ENCODE results near the gene KLK7. TPM values are rescaled to one million over a fixed set of nuclear protein-coding genes. Genes with fewer than 3 reads are reported as not detected.

The KLK7 gene
- total and polyA plus RNA-seq, 2 experiments from 2014 or later = 0.20 to 2.8 TPM

DNA sequence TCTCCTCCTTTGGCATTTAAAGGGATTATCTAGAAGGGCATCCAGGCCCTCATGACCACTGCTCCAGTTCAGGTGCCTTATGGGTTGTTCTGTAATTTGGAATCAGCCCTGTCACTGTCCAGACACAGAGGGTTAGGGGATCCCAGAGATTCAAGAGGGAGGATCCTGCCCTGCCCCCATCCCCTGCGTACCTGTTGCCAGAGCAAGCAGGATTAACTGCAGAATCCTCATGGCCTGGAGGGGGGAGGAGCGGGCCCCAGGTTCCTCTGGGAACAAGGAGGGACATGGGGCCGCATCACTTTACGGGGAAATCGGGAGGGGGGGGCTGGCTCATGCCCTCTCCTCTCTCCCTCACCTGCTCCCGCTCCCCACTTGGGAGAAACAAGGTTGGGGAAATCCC, 41.7 kb upstream of the KLK7 start:
- TF ChIP-seq, protein P1, sequence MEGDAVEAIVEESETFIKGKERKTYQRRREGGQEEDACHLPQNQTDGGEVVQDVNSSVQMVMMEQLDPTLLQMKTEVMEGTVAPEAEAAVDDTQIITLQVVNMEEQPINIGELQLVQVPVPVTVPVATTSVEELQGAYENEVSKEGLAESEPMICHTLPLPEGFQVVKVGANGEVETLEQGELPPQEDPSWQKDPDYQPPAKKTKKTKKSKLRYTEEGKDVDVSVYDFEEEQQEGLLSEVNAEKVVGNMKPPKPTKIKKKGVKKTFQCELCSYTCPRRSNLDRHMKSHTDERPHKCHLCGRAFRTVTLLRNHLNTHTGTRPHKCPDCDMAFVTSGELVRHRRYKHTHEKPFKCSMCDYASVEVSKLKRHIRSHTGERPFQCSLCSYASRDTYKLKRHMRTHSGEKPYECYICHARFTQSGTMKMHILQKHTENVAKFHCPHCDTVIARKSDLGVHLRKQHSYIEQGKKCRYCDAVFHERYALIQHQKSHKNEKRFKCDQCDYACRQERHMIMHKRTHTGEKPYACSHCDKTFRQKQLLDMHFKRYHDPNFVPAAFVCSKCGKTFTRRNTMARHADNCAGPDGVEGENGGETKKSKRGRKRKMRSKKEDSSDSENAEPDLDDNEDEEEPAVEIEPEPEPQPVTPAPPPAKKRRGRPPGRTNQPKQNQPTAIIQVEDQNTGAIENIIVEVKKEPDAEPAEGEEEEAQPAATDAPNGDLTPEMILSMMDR (IDR thresholded peaks at IDR 0.05; ENCODE audit: poor library complexity) = no peak
- no peak for TF ChIP-seq EZH2 (IDR thresholded peaks at IDR 0.05; ENCODE audit: borderline replicate concordance)
- TF ChIP-seq EZH2phosphoT487 (IDR thresholded peaks at IDR 0.05; ENCODE audit: low read depth, severe bottlenecking, unreplicated experiment) = no peak
- H3K79me2 ChIP-seq = no peaks in the 10 kb centered on the region
- H2AFZ ChIP-seq = no peak overlapping the region
- H3K9me3 ChIP-seq (ENCODE audit: low read depth) = no peaks in the 10 kb centered on the region
- H3K4me3 ChIP-seq = no peak overlapping the region
- no peaks in the 10 kb centered on the region for H3K9me2 ChIP-seq (replicated peaks; ENCODE audit: insufficient read depth)
- DNase-seq (ENCODE audit: low spot score) = no peak
- no peaks in the 10 kb centered on the region for H3K36me3 ChIP-seq (replicated peaks; ENCODE audit: insufficient read depth, low read depth)
- WGBS (ENCODE audit: low lambda C conversion rate, missing lambda C conversion rate) = 90% methylated on average over 6 of the region's 6 CpGs
- H3K27ac ChIP-seq = no peak overlapping the region
- no peaks in the 10 kb centered on the region for H4K20me1 ChIP-seq (ENCODE audit: insufficient read depth, poor library complexity, severe bottlenecking)
- no peaks in the 10 kb centered on the region for H3K4me1 ChIP-seq (ENCODE audit: insufficient read depth)
- H3K4me2 ChIP-seq = no peak overlapping the region
- peaks cover 2% of the 10 kb centered on the region for H3K27me3 ChIP-seq

DNA sequence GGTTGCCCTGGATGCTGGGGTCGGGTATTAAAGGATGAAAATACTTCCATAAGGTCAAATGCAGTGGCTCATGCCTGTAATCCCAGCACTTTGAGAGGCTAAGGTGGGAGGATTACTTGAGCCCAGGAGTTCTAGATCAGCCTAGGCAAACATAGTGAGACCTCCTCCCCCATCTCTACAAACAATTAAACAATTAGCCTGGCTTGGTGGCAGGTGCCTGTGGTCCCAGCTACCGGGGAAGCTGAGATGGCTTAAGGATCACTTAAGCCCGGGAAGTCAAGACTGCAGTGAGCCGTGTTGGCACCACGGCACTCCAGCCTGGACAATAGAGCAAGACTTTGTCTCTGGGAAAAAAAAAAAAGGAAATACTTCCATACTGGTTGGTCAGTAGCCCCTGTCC, 41.2 kb upstream of the KLK7 start:
- Histone ChIP-seq H3K9me3 (ENCODE audit: low read depth) (no peaks in the 10 kb centered on the region), H2AFZ (no peak overlapping the region), H3K79me2 (no peaks in the 10 kb centered on the region), H3K4me2 (no peak overlapping the region), H4K20me1 (ENCODE audit: insufficient read depth, poor library complexity, severe bottlenecking) (no peaks in the 10 kb centered on the region), H3K4me1 (ENCODE audit: insufficient read depth) (no peaks in the 10 kb centered on the region), H3K27ac (no peak overlapping the region), H3K9me2 (replicated peaks; ENCODE audit: insufficient read depth) (no peaks in the 10 kb centered on the region), H3K27me3 (peaks cover 7% of the 10 kb centered on the region), H3K4me3 (no peak overlapping the region), H3K36me3 (replicated peaks; ENCODE audit: insufficient read depth, low read depth) (no peaks in the 10 kb centered on the region)
- TF ChIP-seq EZH2phosphoT487 (IDR thresholded peaks at IDR 0.05; ENCODE audit: low read depth, severe bottlenecking, unreplicated experiment) = no peak
- TF ChIP-seq, protein P1 (IDR thresholded peaks at IDR 0.05; ENCODE audit: poor library complexity) = no peak
- no peak for TF ChIP-seq EZH2 (IDR thresholded peaks at IDR 0.05; ENCODE audit: borderline replicate concordance)
- no peak for DNase-seq (ENCODE audit: low spot score)
- WGBS (ENCODE audit: low lambda C conversion rate, missing lambda C conversion rate) = 34% methylated on average over 5 of the region's 5 CpGs

DNA sequence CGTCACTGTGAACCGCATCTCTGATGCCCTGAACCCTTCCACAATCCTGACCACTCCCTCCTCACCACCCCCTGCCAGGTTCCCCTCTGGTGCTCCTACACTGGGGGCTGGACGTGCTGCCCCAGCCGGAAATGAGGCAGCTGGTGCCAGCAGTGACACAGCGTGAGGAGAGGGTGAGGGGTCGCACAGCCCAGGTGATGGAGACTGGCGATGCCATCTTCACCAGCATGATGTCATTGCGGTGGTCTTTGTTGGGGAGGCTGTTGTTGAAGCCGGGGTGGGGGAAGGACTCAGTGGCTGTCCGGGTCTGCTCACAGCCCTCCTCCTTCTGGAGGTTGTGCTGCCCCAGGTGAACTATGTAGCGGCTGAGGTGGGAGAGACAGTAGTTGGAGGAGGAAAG, 40.2 kb upstream of the KLK7 start:
- WGBS (ENCODE audit: low lambda C conversion rate, missing lambda C conversion rate) = 64% methylated on average over 11 of the region's 11 CpGs
- Histone ChIP-seq H4K20me1 (ENCODE audit: insufficient read depth, poor library complexity, severe bottlenecking) (no peaks in the 10 kb centered on the region), H3K36me3 (replicated peaks; ENCODE audit: insufficient read depth, low read depth) (no peaks in the 10 kb centered on the region), H3K4me2 (no peak overlapping the region), H3K4me3 (no peak overlapping the region), H2AFZ (no peak overlapping the region), H3K4me1 (ENCODE audit: insufficient read depth) (peaks cover 4% of the 10 kb centered on the region), H3K9me3 (ENCODE audit: low read depth) (no peaks in the 10 kb centered on the region), H3K9me2 (replicated peaks; ENCODE audit: insufficient read depth) (no peaks in the 10 kb centered on the region), H3K79me2 (no peaks in the 10 kb centered on the region), H3K27ac (no peak overlapping the region), H3K27me3 (peaks cover 17% of the 10 kb centered on the region)
- no peak for DNase-seq (ENCODE audit: low spot score)
- TF ChIP-seq, protein P1 (IDR thresholded peaks at IDR 0.05; ENCODE audit: poor library complexity) = no peak
- TF ChIP-seq EZH2phosphoT487 (IDR thresholded peaks at IDR 0.05; ENCODE audit: low read depth, severe bottlenecking, unreplicated experiment) = no peak
- no peak for TF ChIP-seq EZH2 (IDR thresholded peaks at IDR 0.05; ENCODE audit: borderline replicate concordance)

DNA sequence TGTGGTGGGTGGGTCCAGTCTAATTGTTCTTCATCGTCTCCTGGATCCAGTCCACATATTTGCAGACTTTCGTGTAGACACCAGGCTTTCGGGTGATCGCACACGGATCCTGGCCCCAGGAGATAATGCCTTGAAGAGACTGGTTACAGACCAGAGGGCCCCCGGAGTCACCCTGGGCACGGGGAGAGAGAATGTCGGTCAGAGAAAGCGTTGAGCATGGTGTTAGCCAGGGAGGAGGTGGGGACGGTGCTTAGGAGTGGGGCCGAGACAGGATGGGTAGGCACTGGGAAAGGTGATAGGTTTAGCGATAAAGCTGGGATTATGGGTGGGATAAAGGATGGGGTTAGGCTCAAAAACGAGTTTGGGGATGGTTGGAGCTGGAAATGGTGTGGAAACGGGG, 38.8 kb upstream of the KLK7 start:
- no peak overlapping the region for H3K4me2 ChIP-seq
- TF ChIP-seq EZH2 (IDR thresholded peaks at IDR 0.05; ENCODE audit: borderline replicate concordance) (no peak), EZH2phosphoT487 (IDR thresholded peaks at IDR 0.05; ENCODE audit: low read depth, severe bottlenecking, unreplicated experiment) (no peak)
- TF ChIP-seq, protein P1 (IDR thresholded peaks at IDR 0.05; ENCODE audit: poor library complexity) = no peak
- H3K27ac ChIP-seq = no peak overlapping the region
- no peak overlapping the region for H3K4me3 ChIP-seq
- H3K27me3 ChIP-seq = peaks cover 27% of the 10 kb centered on the region
- H2AFZ ChIP-seq = no peak overlapping the region
- H3K4me1 ChIP-seq (ENCODE audit: insufficient read depth) = peaks cover 8% of the 10 kb centered on the region
- H4K20me1 ChIP-seq (ENCODE audit: insufficient read depth, poor library complexity, severe bottlenecking) = no peaks in the 10 kb centered on the region
- DNase-seq (ENCODE audit: low spot score) = no peak
- H3K9me2 ChIP-seq (replicated peaks; ENCODE audit: insufficient read depth) = no peaks in the 10 kb centered on the region
- H3K79me2 ChIP-seq = no peaks in the 10 kb centered on the region
- WGBS (ENCODE audit: low lambda C conversion rate, missing lambda C conversion rate) = 80% methylated on average over 14 of the region's 14 CpGs
- no peaks in the 10 kb centered on the region for H3K36me3 ChIP-seq (replicated peaks; ENCODE audit: insufficient read depth, low read depth)
- H3K9me3 ChIP-seq (ENCODE audit: low read depth) = no peaks in the 10 kb centered on the region

All from hepatocyte (in vitro differentiated cells).